HG02610 (cell line): ENCODE measurements around the gene FAM184B.
A peak's percentile ranks its signal among the peaks of the same experiment; 100 is the strongest.
"Not testable (repeated sequence)": the region's sequence is repeated elsewhere in the genome, so short reads cannot be mapped to it uniquely, and the experiment has no call there.

ENCODE experiments used
- ATAC-seq: cut with Tn5 transposase; IDR thresholded peaks from one replicate; pipeline ENCODE4 v1.9.1; 2021; ENCODE audit warnings: mild to moderate bottlenecking, moderate library complexity; ENCODE audit not compliant: unreplicated experiment

Gene FAM184B

DNA sequence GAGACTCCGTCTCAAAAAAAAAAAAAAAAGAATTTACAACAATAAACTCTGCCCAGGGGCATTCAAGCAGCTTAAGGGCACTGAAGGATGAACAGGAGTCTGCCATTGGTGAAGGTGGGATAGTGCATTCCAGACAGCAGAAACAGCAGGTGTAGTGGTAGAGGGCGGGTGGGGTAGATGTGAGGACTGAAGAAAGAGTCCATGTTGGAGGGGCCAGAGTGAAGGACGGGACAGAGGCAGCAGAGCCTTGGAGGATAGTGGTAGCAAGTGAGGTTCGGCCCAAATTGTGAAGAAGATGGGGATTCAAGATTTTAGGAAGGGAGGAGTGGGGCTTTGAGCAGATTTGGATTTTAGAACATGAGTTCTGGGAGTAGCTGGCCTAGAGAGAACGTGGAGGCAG lies 91.3 kb downstream of the FAM184B start:
- no peak for ATAC-seq

DNA sequence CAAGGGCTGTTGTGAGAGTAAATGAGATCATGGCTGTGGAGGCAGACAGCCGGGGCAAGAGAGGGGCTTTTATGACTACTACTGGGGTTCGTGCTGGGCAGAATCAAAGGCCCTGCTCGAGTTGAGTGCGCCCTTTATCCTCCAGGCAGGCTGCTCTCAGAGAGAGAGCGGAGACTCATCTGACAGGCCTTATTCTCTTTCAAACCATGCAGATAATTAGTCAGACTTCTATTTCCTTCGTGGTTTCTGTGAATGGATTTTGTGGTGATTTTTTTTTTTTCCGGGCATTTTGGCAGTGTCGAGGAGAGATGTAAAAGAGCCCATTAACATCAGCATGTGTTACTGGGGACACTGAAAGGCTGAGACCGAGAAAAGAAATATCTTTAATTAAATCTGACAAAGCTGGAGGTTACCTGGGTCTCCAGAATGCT lies 93.4 kb downstream of the FAM184B start:
- no peak for ATAC-seq

DNA sequence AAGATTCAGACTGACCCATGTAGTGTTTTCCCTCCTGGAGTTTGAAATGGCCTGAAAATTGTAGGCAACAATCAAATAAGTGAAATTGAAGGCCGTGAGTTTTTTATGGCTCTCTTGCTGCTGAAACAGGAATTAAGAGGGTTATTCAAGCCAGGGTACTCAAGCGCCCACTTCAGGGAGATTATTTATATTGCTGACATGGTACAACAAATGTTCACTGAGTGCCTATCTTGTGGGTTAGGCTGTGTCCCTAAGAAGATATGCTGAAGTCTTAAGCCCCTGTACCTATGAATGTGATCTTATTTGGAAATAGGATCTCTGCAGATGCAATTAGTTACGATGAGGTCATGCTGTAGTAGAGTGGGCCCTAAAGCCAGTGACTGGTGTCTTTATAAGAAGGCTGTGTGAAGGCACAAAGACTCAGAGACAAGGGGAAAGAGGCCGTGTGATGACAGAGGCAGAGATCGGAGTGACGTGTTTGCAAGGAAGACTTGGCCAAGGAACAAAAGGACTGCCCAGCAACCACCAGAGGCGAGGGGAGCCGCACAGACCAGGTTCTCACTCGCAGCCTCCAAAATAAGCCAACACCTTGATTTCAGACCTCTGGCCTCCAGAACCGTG lies 94.1 kb downstream of the FAM184B start:
- ATAC-seq, result no peak

DNA sequence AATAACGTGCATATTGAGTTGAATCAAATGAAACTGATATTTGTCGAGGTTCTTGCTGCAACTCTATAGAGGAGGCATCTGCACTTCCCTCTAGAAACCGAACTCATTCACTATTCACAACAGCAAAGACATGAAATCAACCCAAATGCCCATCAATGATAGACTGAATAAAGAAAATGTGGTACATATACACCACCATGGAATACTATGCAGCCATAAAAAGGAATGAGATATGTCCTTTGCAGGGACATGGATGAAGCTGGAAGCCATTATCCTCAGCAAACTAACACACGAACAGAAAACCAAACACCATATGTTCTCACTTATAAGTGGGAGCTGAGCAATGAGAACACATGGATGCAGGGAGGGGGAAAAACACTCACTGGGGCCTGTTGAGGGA lies 96.8 kb downstream of the FAM184B start:
- ATAC-seq, result not testable (repeated sequence)

DNA sequence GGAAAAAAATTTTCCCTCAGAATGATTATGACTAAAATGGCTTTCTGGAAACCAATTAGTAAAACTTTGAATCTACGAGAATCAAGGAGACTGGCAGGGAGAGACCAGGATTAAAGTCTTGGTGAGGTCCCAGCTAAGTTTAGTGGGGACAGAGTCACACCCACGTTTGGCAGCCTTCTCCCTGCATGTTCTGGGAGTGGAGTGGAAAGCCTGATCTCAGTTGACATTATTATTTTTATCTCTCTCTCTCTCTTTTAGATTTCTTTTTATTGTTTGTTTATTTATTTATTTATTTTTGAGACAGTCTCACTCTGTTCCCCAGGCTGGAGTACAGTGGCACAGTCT lies 99.2 kb downstream of the FAM184B start:
- no peak for ATAC-seq

DNA sequence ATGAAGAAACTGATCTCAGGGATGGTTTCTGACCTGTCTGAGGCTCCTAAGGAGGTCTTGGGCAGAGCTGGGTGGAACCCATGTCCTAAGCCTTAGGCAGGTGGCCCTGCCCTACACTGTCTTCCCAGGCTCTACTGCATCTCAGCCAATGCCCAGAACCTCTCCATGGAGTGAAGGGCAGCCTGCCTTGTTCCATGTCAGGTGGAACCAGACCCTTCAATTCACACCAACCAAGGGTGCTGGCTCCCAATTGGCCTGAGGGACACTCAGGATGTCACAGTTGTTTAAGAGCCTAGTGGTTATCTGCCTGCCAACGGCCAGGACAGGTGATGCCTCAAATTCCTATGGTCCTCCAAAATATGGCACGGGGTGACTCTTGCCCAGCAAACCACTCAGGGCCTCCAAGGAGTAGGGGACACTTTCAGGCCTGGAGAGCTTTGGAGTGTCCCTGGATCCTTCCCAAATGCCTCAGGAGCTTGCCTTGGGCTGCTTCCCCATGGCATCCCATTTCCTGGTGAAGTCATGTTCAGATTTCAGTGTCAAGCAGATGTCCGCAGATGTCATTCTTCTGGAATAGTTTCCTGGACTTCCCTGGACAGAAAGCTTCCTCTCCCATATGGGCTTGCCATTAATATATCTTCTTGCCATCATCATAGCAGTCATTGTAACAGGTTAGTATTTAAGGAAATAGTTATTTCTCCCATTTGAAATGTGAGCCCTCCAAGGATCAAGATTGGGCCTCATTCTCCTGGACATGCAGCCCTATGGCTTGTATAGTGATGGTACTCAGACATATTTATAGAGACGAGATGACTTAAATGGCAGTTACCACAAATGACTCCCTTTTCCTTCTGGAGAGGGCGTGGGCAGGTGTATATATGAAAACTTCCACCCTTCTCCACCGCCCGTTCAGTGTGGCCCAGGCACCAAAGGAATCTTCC lies 99.9 kb downstream of the FAM184B start:
- no peak for ATAC-seq

DNA sequence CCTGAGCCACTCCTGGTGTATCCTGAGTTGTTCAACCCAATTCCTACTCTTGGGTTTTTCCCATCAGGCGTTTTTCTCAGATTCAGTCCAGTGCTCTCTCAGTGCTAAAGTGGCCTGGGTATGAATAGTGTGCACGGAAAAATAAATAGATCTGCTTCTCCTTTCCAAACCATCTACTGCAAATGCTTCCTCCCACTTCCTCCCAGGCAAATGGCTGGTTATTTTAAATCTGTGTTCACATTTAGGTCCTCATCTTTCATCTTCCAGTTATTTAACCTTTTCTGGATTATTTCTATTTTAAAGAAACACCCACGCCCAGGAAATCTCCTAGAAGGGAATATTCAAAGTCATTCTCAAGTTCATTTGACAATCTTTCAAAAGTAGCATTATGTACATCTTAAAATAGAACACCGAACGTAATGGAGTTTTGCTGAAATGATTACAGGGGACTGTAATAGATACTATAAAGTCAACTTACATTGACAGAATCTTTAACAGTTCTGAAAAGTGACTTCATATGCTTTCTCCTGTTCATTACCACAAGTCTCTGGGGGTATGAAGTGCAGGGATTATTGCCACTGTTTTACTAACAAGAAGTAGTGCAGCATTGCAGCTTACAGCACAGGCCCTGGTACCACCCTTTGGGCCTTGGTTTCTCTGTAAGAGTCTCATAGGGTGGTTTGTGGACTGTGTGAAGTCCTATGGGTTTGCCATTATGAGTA lies 100.7 kb downstream of the FAM184B start:
- ATAC-seq, result no peak

DNA sequence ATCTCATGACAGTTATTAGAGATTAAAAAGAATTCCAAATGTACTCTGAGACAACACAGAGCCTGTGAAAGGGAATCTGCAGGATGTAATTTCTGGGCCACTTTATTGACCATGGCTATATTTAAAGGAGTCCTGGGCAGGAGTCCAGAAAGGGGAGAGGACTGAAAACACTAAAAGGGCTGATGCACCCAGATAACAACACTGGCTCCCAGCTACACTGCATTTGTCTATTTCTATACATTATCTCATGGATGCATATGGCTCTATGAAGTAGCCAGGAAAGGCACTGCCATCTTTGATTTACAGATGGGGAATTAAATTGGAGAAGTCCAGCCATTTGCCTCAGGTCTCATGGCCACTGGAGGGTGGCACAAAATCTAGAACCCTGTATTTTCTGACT lies 111.0 kb downstream of the FAM184B start:
- no peak for ATAC-seq

DNA sequence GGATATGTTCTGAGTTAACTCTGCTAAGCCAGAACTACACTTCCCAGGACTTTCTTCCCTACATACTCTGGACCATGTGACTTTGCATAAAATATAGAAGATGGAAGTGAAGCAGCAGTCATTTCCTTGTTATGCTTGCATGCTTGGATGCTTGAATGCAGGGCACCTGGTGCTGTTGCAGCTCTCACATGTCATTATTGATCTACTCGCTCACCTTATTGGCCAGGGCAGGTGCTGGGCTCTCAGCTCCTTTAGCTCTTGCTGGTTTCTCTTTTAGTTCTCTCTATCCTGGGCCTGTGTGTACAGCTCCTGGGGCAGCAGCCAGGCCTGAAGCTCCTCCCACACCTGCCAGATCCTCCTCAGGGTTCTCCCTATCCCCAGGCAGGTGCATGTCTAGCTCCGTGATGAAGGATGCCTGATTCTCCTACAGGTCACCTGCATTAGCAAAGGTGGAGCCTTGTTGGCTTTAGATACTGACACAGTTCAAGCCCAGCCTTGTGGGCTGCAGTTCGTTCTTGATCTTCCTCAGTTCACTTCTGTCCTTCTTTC lies 113.7 kb downstream of the FAM184B start:
- no peak for ATAC-seq

DNA sequence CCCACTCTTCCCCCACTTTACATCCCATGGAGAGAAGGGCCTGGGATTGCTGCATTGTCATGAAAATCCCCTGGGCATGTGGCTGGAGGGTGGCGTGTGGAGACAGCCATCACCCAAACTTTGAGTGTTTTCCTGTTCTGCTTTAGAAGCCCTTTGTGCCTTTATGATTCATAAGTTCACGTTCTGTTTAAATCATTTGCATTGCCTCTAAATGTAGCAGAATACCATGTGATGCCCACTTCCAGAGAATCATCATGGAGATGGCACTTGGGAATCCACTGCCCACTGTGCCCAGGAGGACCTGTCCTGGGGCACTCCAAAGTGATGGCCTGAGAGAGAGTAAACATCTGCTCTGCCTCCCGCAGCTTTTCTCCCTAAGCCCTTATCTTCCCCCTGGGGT lies 114.2 kb downstream of the FAM184B start:
- no peak for ATAC-seq

DNA sequence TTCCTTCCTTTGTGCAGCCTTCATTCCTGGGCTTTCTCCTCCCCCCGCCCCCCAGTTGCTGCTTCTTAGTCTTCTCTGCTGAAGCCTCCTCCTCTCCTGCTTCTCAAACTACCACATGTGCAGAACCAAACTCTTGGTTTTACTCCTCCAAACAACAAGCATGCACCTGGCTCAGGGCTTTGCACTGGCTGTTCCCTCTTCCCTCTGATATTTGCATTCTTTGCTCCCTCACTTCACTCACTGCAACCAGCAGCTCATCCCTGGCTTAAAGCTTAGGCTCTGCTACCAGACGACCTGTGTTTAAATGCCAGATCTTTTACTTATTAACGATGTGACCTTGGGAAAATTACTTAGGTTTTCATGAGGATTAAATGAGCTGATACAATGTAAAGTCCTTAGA lies 115.6 kb downstream of the FAM184B start:
- ATAC-seq, result no peak

DNA sequence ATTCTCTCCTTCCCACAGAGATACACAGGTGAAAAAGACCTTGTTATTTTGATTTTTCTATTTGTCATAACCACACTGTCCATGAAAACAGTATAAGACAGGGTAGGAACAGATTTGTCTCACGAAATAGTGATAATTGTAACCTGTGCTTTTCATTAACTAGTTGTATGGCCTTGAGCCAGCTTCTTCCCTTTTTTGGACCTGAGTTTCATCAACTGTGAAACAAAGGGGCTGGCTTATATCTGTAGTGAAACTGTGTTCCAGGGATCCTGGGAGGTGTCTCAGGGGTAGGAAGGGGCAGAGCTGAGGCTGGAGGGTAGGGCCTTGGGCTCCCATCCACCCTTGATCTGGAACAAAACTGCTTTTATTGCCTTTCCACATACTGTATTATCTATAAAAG lies 116.1 kb downstream of the FAM184B start:
- ATAC-seq, result no peak

DNA sequence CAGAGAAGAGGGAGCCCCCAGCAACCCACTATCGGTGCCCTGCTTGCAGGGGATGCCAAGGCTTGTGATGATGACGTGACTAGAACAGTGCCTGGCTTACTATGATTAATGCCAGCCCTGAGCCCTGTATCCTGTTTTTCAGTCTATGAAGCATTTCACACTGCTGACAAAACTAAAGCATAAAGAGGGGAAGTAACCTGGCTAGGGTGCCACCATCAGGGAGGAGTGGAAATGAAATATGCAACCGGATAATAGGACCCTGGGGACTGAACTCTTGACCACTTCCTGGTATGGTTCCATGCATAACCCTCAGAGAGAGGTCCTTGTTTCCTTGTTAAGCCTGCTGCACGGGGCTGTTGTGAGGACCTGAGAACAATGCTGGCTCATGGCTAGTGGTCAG lies 116.7 kb downstream of the FAM184B start:
- peak; percentile 93 for ATAC-seq

DNA sequence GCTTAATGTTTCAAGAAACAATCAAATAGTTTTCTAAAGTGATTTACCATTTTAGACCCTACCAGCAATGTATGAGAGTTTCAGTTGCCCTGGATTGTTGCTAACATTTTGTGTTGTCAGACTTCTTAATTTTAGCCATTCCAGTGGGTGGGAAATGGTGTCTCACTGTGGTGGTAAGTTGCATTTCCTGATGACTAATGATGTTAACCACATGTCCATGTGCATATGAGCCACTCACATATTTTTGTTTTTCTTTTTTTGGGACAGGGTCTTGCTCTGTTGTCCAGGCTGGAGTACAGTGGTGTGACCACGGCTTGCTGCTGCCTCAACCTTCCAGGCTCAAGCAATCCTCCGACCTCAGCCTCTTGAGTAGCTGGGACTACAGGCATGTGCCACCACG lies 118.7 kb downstream of the FAM184B start:
- no peak for ATAC-seq

DNA sequence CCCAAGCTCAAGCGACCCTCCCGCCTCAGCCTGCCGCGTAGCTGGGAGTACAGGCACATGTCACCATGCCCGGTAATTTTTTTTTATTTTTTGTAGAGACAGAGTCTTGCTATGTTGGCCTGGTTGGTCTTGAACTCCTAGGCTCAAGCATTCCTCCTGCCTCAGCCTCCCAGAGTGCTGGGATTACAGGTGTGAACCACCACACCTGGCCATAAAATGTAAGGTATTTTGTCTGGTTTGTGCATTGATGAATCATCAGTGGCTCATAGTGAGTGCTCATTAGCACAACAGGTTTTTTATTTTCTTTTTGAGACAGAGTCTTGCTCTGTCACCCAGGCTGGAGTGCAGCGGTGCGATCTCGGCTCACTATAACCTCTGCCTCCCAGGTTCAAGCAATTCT lies 122.2 kb downstream of the FAM184B start:
- not testable (repeated sequence) for ATAC-seq

DNA sequence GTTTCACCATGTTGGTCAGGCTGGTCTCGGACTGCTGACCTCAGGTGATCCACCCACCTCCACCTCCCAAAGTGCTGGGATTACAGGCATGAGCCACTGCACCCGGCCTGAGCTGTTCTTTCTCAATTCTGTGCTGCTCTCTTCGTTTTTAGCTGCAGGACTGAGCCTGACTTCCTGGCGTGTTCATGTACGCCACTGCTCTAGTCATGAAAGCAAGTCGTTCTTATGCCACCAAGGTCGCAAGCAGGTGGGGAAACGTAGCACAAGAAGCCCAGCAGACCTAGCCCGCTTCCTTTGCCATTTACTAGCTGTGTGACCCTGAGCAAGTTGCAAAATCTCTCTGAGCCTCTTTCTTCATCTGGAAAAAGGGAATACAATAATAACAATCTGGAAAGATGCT lies 123.6 kb downstream of the FAM184B start:
- ATAC-seq, result no peak

DNA sequence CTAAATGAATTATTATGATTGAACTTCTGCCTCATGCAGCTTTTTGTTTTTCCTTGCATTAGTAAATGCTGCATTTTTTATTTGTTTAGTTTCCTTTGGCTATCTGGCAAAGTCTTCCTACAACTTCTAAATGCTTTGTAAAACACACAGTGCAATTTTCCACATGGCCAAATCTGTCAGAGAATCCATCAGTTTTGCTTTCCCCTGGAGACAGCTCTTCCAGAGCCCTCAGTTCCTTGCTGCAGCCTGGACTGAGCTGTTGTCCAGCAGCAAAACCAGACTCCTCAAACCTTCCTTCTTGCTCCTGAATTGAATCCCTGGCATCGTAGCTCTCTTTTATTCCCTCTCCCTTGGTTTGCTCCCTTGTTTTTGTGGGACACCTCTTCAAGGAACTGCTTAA lies 124.3 kb downstream of the FAM184B start:
- no peak for ATAC-seq

DNA sequence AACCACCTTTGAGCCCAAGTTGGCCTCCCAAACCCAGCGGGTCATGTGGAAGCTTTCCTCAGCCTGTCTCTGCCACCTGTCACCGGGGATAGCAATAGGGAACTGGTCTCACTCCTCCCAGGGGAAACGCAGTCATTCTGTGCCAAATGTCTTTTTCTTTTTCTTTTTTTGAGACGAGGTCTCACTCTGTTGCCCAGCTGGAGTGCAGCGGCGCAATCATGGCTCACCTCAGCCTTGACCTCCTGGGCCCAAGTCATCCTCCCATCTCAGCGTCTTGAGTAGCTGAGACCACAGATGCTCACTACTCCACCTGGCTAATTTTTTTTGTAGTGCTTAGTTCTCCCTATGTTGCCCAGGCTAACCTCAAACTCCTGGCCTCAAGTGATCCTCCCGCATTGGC lies 126.7 kb downstream of the FAM184B start:
- ATAC-seq, result no peak

DNA sequence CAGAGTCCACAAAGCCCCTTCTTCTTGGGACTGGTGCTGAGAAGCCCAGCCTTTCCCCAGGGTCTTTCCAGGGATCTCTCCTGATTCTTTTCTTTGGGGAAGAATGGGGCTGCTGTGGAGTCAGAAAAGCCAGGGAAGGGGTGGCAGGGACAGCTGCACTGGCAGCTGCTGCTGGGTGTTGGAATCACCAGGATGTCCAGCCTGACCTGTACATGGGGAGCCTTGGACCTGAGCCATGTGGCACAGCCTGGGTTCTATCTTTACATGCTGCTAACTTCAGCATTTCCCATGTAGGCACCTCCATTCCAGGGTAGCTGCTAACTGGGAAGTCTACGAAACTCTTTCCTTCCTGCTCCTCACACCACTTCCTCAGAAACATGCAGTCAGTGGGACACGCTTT lies 131.0 kb downstream of the FAM184B start:
- ATAC-seq, result no peak

DNA sequence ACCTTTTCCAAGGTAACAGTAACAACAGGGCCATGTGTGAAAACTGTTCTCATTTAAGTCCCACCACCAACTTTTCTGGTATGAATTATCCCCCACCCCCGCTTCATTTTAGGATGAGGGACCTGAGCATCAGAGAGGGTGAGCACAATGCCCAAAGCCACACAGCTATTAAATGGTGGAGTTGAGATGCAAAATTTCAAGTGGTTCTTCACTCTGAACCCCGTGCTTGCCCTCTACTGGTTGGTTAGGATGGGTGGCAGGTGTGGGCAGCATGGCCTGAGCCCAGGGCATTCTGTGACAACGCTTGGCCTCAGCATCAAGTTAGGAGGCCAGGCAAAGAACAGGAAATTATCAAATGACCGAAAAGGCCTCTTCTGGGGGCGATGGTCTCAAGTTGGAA lies 133.5 kb downstream of the FAM184B start:
- ATAC-seq, result no peak

DNA sequence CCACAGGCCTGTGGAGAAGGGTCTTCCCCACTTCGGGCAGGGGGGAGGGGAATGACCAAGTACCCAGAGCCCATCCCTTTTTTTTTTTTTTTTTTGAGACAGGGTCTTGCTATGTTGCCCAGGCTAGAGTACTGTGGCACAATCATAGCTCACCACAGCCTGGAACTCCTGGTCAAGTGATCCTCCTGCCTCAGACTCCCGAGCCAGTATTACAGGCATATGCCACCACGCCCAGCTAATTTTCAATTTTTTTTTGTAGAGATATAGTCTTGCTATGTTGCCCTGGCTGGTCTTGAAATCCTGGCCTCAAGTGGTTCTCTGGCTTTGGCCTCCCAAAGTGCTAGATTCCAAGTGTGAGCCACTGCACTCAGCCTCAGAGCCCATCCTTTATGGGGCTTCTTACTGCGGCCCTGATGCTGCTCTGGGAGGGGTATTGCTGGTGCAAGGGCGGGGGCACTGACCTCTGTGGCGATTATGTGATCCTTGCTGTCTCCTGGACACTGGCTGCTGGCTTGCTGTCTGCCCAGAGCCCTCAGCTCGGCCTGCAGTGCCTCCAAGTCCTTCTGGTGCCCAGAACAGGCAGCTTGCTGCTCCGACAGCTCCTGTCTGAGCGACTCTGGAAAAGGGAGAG lies 134.1 kb downstream of the FAM184B start:
- ATAC-seq, result no peak
